HL-60 (cell line): ENCODE results near the gene UBE2A.
A peak's percentile ranks its signal among the peaks of the same experiment; 100 is the strongest.

Experiments used
- DNase-seq, 2 experiments: peaks; one replicate each; pipeline ENCODE4 v3.0.0-alpha.2; 2010 to 2020; ENCODE audit warnings: low read depth in 1 of 2, low spot score in 1 of 2
- H3K27ac ChIP-seq: fragments of 250-450 bp; sonication (Bioruptor Pico); replicated peaks from 2 replicates; pipeline ENCODE4 v1.5.1; 2020; ENCODE audit warnings: mild to moderate bottlenecking, moderate library complexity
- H3K27me3 ChIP-seq: fragments of 250-450 bp; sonication (Bioruptor Pico); 2 replicates; pipeline ENCODE4 v1.5.1; 2021; ENCODE audit warnings: mild to moderate bottlenecking, moderate library complexity; ENCODE audit not compliant: insufficient read depth, poor library complexity, severe bottlenecking
- H3K4me3 ChIP-seq: replicated peaks from 2 replicates; pipeline ENCODE4 v1.5.1; 2011; ENCODE audit warnings: mild to moderate bottlenecking, control low read depth, low read length; ENCODE audit not compliant: insufficient read depth
- CTCF ChIP-seq: IDR thresholded peaks from one replicate; pipeline ENCODE4 v1.5.1; 2011; ENCODE audit warnings: low read length, control low read depth, inconsistent platforms; ENCODE audit not compliant: insufficient read depth
- GABPA ChIP-seq: IDR thresholded peaks from 2 replicates; pipeline ENCODE4 v1.6.1; 2012; ENCODE audit warnings: low read depth
- POLR2AphosphoS5 ChIP-seq: IDR thresholded peaks from 2 replicates; pipeline ENCODE4 v1.6.1; 2012; ENCODE audit warnings: low read depth
- REST ChIP-seq: IDR thresholded peaks from 2 replicates; pipeline ENCODE4 v1.6.1; 2012; ENCODE audit warnings: low read depth; ENCODE audit not compliant: insufficient replicate concordance
- SPI1 ChIP-seq: IDR thresholded peaks from 2 replicates; pipeline ENCODE4 v1.6.1; 2012; ENCODE audit warnings: low read depth, mild to moderate bottlenecking, borderline replicate concordance

The UBE2A gene

GRCh38 chrX:119573840-119574393, 446 bp upstream of the UBE2A start:
- peak overlapping the region; percentile 86 for H3K27ac ChIP-seq
- peak in 1 of 2 experiments; percentile 7 for DNase-seq
- TF ChIP-seq CTCF (no peak), POLR2AphosphoS5 (no peak), SPI1 (no peak), REST (no peak), GABPA (no peak)
- no peaks in the 10 kb centered on the region for H3K27me3 ChIP-seq
- H3K4me3 ChIP-seq, result peak overlapping the region; percentile 59

- Histone ChIP-seq H3K4me3 (no peak overlapping the region), H3K27ac (no peak overlapping the region), H3K27me3 (no peaks in the 10 kb centered on the region)
- no peak for DNase-seq
- no peak for TF ChIP-seq SPI1
- TF ChIP-seq POLR2AphosphoS5, result no peak
These were observed 5.1 kb downstream of the UBE2A start for GRCh38 chrX:119579414-119579813.

GRCh38 chrX:119583431-119584059, 9.2 kb downstream of the UBE2A start:
- no peak for DNase-seq
- TF ChIP-seq GABPA, result no peak
- TF ChIP-seq SPI1, result no peak
- TF ChIP-seq REST, result no peak
- no peak for TF ChIP-seq POLR2AphosphoS5
- no peak for TF ChIP-seq CTCF
- H3K27me3 ChIP-seq, result no peaks in the 10 kb centered on the region
- H3K4me3 ChIP-seq, result no peak overlapping the region
- H3K27ac ChIP-seq, result no peak overlapping the region

GRCh38 chrX:119589810-119590209, 15.4 kb downstream of the UBE2A start:
- TF ChIP-seq POLR2AphosphoS5, result no peak

GRCh38 chrX:119602701-119603255, 28.4 kb downstream of the UBE2A start:
- TF ChIP-seq SPI1 (no peak), POLR2AphosphoS5 (no peak), GABPA (no peak), CTCF (no peak), REST (no peak)
- no peak for DNase-seq
- no peak overlapping the region for H3K27ac ChIP-seq
- no peaks in the 10 kb centered on the region for H3K27me3 ChIP-seq
- no peak overlapping the region for H3K4me3 ChIP-seq

More at GRCh38 chrX:119589810-119590209, 15.4 kb downstream of the UBE2A start:
- H3K27ac ChIP-seq, result no peak overlapping the region
- no peaks in the 10 kb centered on the region for H3K27me3 ChIP-seq
- DNase-seq, result no peak
- H3K4me3 ChIP-seq, result no peak overlapping the region
